Mesenchymal stem cell (in vitro differentiated cells and primary cell): ENCODE data around the gene TRPM7.
"Not testable (repeated sequence)": the region's sequence is repeated elsewhere in the genome, so short reads cannot be mapped to it uniquely, and the experiment has no call there.

Source experiments
- DNase-seq: peaks from one replicate; pipeline ENCODE4 v3.0.0-alpha.2; 2013
- H2AFZ ChIP-seq: one replicate; pipeline ENCODE4 v1.6.1; 2013; ENCODE audit warnings: low read depth, mild to moderate bottlenecking, control low read depth, inconsistent platforms, low read length, moderate library complexity
- H2AK5ac ChIP-seq: 2 replicates; pipeline ENCODE4 v1.6.1; 2013; ENCODE audit warnings: low read length, moderate library complexity, mild to moderate bottlenecking, inconsistent platforms; ENCODE audit not compliant: severe bottlenecking
- H2BK120ac ChIP-seq: one replicate; pipeline ENCODE4 v1.6.1; 2013; ENCODE audit warnings: low read depth, mild to moderate bottlenecking, inconsistent platforms, low read length, moderate library complexity
- H2BK12ac ChIP-seq, 2 experiments: one replicate each; pipeline ENCODE4 v1.6.1; 2013; ENCODE audit warnings: inconsistent platforms in 2 of 2, low read length in 2 of 2, mild to moderate bottlenecking in 2 of 2, moderate library complexity in 2 of 2, control low read depth in 1 of 2
- H2BK15ac ChIP-seq: one replicate; pipeline ENCODE4 v1.6.1; 2013; ENCODE audit warnings: mild to moderate bottlenecking, low read depth, inconsistent platforms; ENCODE audit not compliant: poor library complexity, severe bottlenecking
- H2BK5ac ChIP-seq: 2 replicates; pipeline ENCODE4 v1.6.1; 2013; ENCODE audit warnings: low read depth, mild to moderate bottlenecking, low read length, control low read depth, inconsistent platforms; ENCODE audit not compliant: poor library complexity, severe bottlenecking
- H3K14ac ChIP-seq, 2 experiments: one replicate each; pipeline ENCODE4 v1.6.1; 2013; ENCODE audit warnings: inconsistent platforms in 2 of 2, low read length in 2 of 2, control low read depth in 1 of 2, mild to moderate bottlenecking in 1 of 2, moderate library complexity in 1 of 2
- H3K18ac ChIP-seq, 2 experiments: one replicate each; pipeline ENCODE4 v1.6.1; 2013; ENCODE audit warnings: inconsistent platforms in 2 of 2, low read length in 2 of 2, control low read depth in 1 of 2, low read depth in 1 of 2, mild to moderate bottlenecking in 1 of 2
- H3K23ac ChIP-seq, 2 experiments: one replicate each; pipeline ENCODE4 v1.6.1; 2013; ENCODE audit warnings: inconsistent platforms in 2 of 2, low read length in 2 of 2, mild to moderate bottlenecking in 2 of 2, moderate library complexity in 2 of 2, control low read depth in 1 of 2
- H3K27ac ChIP-seq: 2 replicates; pipeline ENCODE4 v1.5.1; 2013; ENCODE audit warnings: mild to moderate bottlenecking, moderate library complexity, low read length, control low read depth, inconsistent platforms; ENCODE audit not compliant: poor library complexity, severe bottlenecking
- H3K27me3 ChIP-seq, 2 experiments: 2 replicates each; pipeline versions ENCODE4 v1.6.1 to v1.7.0; 2013; ENCODE audit warnings: low read length in 2 of 2, mild to moderate bottlenecking in 2 of 2, moderate library complexity in 2 of 2, control low read depth in 1 of 2, inconsistent platforms in 1 of 2; ENCODE audit not compliant: control insufficient read depth in 1 of 2, insufficient read depth in 1 of 2
- H3K36me3 ChIP-seq, 2 experiments: 2 replicates each; pipeline versions ENCODE4 v1.6.1 to v1.7.0; 2013; ENCODE audit warnings: low read length in 2 of 2, control low read depth in 1 of 2, inconsistent platforms in 1 of 2, low read depth in 1 of 2, mild to moderate bottlenecking in 1 of 2; ENCODE audit not compliant: insufficient read depth in 2 of 2, control insufficient read depth in 1 of 2
- H3K4ac ChIP-seq, 2 experiments: one replicate each; pipeline ENCODE4 v1.6.1; 2013; ENCODE audit warnings: inconsistent platforms in 2 of 2, low read length in 2 of 2, mild to moderate bottlenecking in 2 of 2, moderate library complexity in 2 of 2, control low read depth in 1 of 2, low read depth in 1 of 2
- H3K4me1 ChIP-seq: 2 replicates; pipeline ENCODE4 v1.6.1; 2013; ENCODE audit warnings: low read depth, low read length, control low read depth; ENCODE audit not compliant: control insufficient read depth, insufficient read depth
- H3K4me2 ChIP-seq: 2 replicates; pipeline ENCODE4 v1.6.1; 2013; ENCODE audit warnings: low read length, mild to moderate bottlenecking, inconsistent platforms; ENCODE audit not compliant: poor library complexity, severe bottlenecking
- H3K4me3 ChIP-seq, 2 experiments: 2 replicates each; pipeline versions ENCODE4 v1.5.1 to v1.7.0; 2013; ENCODE audit warnings: low read length in 2 of 2, mild to moderate bottlenecking in 2 of 2, control low read depth in 1 of 2, low read depth in 1 of 2; ENCODE audit not compliant: insufficient read depth in 1 of 2
- H3K79me1 ChIP-seq: replicated peaks from 2 replicates; pipeline ENCODE4 v1.6.1; 2013; ENCODE audit warnings: mild to moderate bottlenecking, control low read depth, low read length, inconsistent platforms; ENCODE audit not compliant: poor library complexity, severe bottlenecking
- H3K9ac ChIP-seq: 2 replicates; pipeline ENCODE4 v1.7.0; 2013; ENCODE audit warnings: mild to moderate bottlenecking, low read length, moderate library complexity
- H3K9me3 ChIP-seq: 2 replicates; pipeline ENCODE4 v1.7.0; 2013; ENCODE audit warnings: mild to moderate bottlenecking, low read length; ENCODE audit not compliant: control insufficient read depth
- H4K8ac ChIP-seq: one replicate; pipeline ENCODE4 v1.6.1; 2013; ENCODE audit warnings: inconsistent platforms, mild to moderate bottlenecking, low read length, moderate library complexity
- H4K91ac ChIP-seq: one replicate; pipeline ENCODE4 v1.6.1; 2013; ENCODE audit warnings: mild to moderate bottlenecking, low read length, inconsistent platforms
- whole genome bisulfite sequencing: methylation state at CpG from one replicate; pipeline ENCODE4 v1.1.7; 2013; ENCODE audit warnings: mixed read lengths; 5-methylcytosine and 5-hydroxymethylcytosine counted together

The TRPM7 gene

GRCh38 chr15:50702762-50703334 is 16.3 kb upstream of the TRPM7 start:
- H3K23ac ChIP-seq = no peak overlapping the region
- H3K9me3 ChIP-seq = no peaks in the 10 kb centered on the region
- no peak for DNase-seq
- H3K4me2 ChIP-seq = no peak overlapping the region
- no peak overlapping the region for H3K18ac ChIP-seq
- no peak overlapping the region for H2BK5ac ChIP-seq
- no peak overlapping the region for H3K27ac ChIP-seq
- no peak overlapping the region for H3K14ac ChIP-seq
- no peak overlapping the region for H2BK120ac ChIP-seq
- no peak overlapping the region for H2BK15ac ChIP-seq
- no peak overlapping the region for H2BK12ac ChIP-seq
- H2AK5ac ChIP-seq = no peak overlapping the region
- peaks cover under 1% of the 10 kb centered on the region for H3K79me1 ChIP-seq
- peaks cover 3 to 15% of the 10 kb centered on the region in 2 experiments for H3K36me3 ChIP-seq
- no peak overlapping the region for H3K4me3 ChIP-seq
- no peaks in the 10 kb centered on the region for H3K4me1 ChIP-seq
- no peaks in the 10 kb centered on the region for H3K27me3 ChIP-seq
- no peak overlapping the region for H4K8ac ChIP-seq
- no peak overlapping the region for H4K91ac ChIP-seq
- H2AFZ ChIP-seq = no peak overlapping the region
- no peak overlapping the region for H3K4ac ChIP-seq
- no peak overlapping the region for H3K9ac ChIP-seq
- WGBS = no CpG with 5 or more reads among the region's 1 CpG

GRCh38 chr15:50698101-50698500 is 11.5 kb upstream of the TRPM7 start:
- Histone ChIP-seq H2BK15ac (no peak overlapping the region), H2BK12ac (no peak overlapping the region), H3K4me2 (no peak overlapping the region), H3K4me3 (no peak overlapping the region), H3K9me3 (no peaks in the 10 kb centered on the region), H4K8ac (no peak overlapping the region), H3K79me1 (no peaks in the 10 kb centered on the region), H4K91ac (no peak overlapping the region), H3K18ac (no peak overlapping the region), H3K9ac (peak overlapping the region; percentile 22), H2BK5ac (no peak overlapping the region), H2BK120ac (no peak overlapping the region), H3K4me1 (no peaks in the 10 kb centered on the region), H3K27ac (no peak overlapping the region), H3K23ac (no peak overlapping the region), H3K36me3 (no peaks in the 10 kb centered on the region), H3K27me3 (no peaks in the 10 kb centered on the region), H2AK5ac (no peak overlapping the region), H3K14ac (no peak overlapping the region), H2AFZ (no peak overlapping the region), H3K4ac (no peak overlapping the region)
- DNase-seq = no peak
- 98% methylated on average over 6 of the region's 8 CpGs for WGBS

- Histone ChIP-seq H2BK5ac (no peak overlapping the region), H4K91ac (no peak overlapping the region), H2AK5ac (no peak overlapping the region), H3K4me1 (no peaks in the 10 kb centered on the region), H3K27me3 (no peaks in the 10 kb centered on the region), H3K4me3 (no peak overlapping the region), H2AFZ (no peak overlapping the region), H3K9me3 (no peaks in the 10 kb centered on the region), H3K27ac (no peak overlapping the region), H3K4me2 (no peak overlapping the region), H3K14ac (no peak overlapping the region), H3K79me1 (no peaks in the 10 kb centered on the region), H3K18ac (no peak overlapping the region), H3K23ac (no peak overlapping the region), H3K4ac (no peak overlapping the region), H2BK120ac (no peak overlapping the region), H2BK15ac (no peak overlapping the region), H3K36me3 (no peaks in the 10 kb centered on the region), H3K9ac (peak overlapping the region; percentile 22), H4K8ac (no peak overlapping the region), H2BK12ac (no peak overlapping the region)
- DNase-seq = peak; percentile 17
- WGBS = 98% methylated on average over 2 of the region's 4 CpGs
Observed at GRCh38 chr15:50697109-50697797, 10.7 kb upstream of the TRPM7 start.

- not testable (repeated sequence) for H3K4me1 ChIP-seq, H3K9me3 ChIP-seq, H3K27ac ChIP-seq, H3K4me3 ChIP-seq, H3K9ac ChIP-seq, H3K18ac ChIP-seq, H2BK15ac ChIP-seq, H2BK12ac ChIP-seq, H2BK120ac ChIP-seq, H3K4me2 ChIP-seq, H3K27me3 ChIP-seq, H3K14ac ChIP-seq, H3K4ac ChIP-seq, H3K36me3 ChIP-seq, H3K79me1 ChIP-seq, H3K23ac ChIP-seq, H2BK5ac ChIP-seq, H2AK5ac ChIP-seq, H2AFZ ChIP-seq, H4K91ac ChIP-seq, H4K8ac ChIP-seq, DNase-seq
- WGBS = 96% methylated on average over 9 of the region's 9 CpGs
Observed at GRCh38 chr15:50694634-50695165, 8.1 kb upstream of the TRPM7 start.
